ENCODE data around the gene SLC22A15.

DNA sequence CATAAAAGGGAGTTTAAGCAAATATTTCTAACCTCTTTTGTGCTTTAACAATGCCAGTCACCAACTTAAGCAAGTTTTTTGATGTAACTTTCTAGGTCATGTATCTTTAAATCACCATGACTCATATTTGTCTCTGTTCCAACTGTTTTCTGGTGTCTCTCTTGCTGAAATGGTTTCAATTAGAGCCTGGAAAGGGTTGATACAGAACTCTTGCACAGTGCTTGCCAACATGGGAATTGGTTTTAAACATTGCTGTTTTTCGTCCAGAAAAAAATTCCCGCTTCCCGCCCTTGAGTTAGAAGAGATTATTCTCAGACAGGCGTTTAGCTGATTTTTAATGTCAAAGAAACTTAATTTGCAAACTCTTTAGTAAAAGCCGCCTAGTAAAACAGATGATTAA is 46.4 kb upstream of the SLC22A15 start:
- TF ChIP-seq KLF16 (tag by site-specific recombination; IDR thresholded peaks at IDR 0.05): no peak
- TF ChIP-seq, protein P1, sequence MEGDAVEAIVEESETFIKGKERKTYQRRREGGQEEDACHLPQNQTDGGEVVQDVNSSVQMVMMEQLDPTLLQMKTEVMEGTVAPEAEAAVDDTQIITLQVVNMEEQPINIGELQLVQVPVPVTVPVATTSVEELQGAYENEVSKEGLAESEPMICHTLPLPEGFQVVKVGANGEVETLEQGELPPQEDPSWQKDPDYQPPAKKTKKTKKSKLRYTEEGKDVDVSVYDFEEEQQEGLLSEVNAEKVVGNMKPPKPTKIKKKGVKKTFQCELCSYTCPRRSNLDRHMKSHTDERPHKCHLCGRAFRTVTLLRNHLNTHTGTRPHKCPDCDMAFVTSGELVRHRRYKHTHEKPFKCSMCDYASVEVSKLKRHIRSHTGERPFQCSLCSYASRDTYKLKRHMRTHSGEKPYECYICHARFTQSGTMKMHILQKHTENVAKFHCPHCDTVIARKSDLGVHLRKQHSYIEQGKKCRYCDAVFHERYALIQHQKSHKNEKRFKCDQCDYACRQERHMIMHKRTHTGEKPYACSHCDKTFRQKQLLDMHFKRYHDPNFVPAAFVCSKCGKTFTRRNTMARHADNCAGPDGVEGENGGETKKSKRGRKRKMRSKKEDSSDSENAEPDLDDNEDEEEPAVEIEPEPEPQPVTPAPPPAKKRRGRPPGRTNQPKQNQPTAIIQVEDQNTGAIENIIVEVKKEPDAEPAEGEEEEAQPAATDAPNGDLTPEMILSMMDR (tag by site-specific recombination; IDR thresholded peaks at IDR 0.05): no peak
